PC-9 (cell line): ENCODE results near the gene CCDC170. TPM values are rescaled to one million over a fixed set of nuclear protein-coding genes. Genes with fewer than 3 reads are reported as not detected.

Experiments
- BruUV-seq: library from RNA; stranded (reverse); fragments of 400-500 nt; replicated peaks from 2 replicates; lab custom pipeline; 2021; lab: Mats Ljungman, UMichigan
- CTCF ChIA-PET: fragments of 300-600 bp; sonication (Branson Sonifier 250); formaldehyde crosslinking; loops from one replicate; lab custom pipeline; 2022; ENCODE audit warnings: antibody characterized with exemption; lab: Charles Lee
- POLR2A ChIA-PET: fragments of 300-600 bp; sonication (Branson Sonifier 250); formaldehyde crosslinking; loops from one replicate; lab custom pipeline; 2022; ENCODE audit warnings: antibody characterized with exemption; ENCODE audit not compliant: unreplicated experiment; lab: Charles Lee
- DNase-seq, 2 experiments: peaks; one replicate each; pipeline versions ENCODE4 v3.0.0 to v3.0.0-alpha.2; 2015 to 2022; ENCODE audit warnings: mixed read lengths in 1 of 2
- H2AFZ ChIP-seq: fragments of 200-600 bp; sonication (generic); 2 replicates; pipeline ENCODE4 v1.8.1; 2017; ENCODE audit warnings: antibody characterized with exemption
- H3F3A ChIP-seq: fragments of 200-600 bp; sonication (generic); 2 replicates; pipeline ENCODE4 v1.8.1; 2017; ENCODE audit warnings: antibody characterized with exemption, mild to moderate bottlenecking, low read depth; ENCODE audit not compliant: insufficient read depth
- H3K27ac ChIP-seq: fragments of 200-600 bp; sonication (generic); 2 replicates; pipeline ENCODE4 v1.6.1; 2016; ENCODE audit warnings: mixed run types
- H3K27me3 ChIP-seq: fragments of 200-600 bp; sonication (generic); 2 replicates; pipeline ENCODE4 v1.6.1; 2016; ENCODE audit warnings: low read depth, mixed run types; ENCODE audit not compliant: insufficient read depth
- H3K36me3 ChIP-seq: fragments of 200-600 bp; sonication (generic); 2 replicates; pipeline ENCODE4 v1.6.1; 2016; ENCODE audit warnings: low read depth, mixed run types
- H3K4me1 ChIP-seq: fragments of 200-600 bp; sonication (generic); replicated peaks from 2 replicates; pipeline ENCODE4 v1.6.1; 2016; ENCODE audit warnings: mixed run types; ENCODE audit not compliant: insufficient read depth
- H3K4me2 ChIP-seq: fragments of 200-600 bp; sonication (generic); 2 replicates; pipeline ENCODE4 v1.6.1; 2017; ENCODE audit warnings: mixed run types
- H3K4me3 ChIP-seq: fragments of 200-600 bp; sonication (generic); 2 replicates; pipeline ENCODE4 v1.6.1; 2016; ENCODE audit warnings: mixed run types
- H3K79me2 ChIP-seq: fragments of 200-600 bp; sonication (generic); 2 replicates; pipeline ENCODE4 v1.6.1; 2017; ENCODE audit warnings: low read depth, mixed run types
- H3K9me2 ChIP-seq: fragments of 200-600 bp; sonication (generic); 2 replicates; pipeline ENCODE4 v1.8.1; 2017; ENCODE audit warnings: mild to moderate bottlenecking; ENCODE audit not compliant: insufficient read depth
- H3K9me3 ChIP-seq: fragments of 200-600 bp; sonication (generic); 2 replicates; pipeline ENCODE4 v1.8.1; 2016; ENCODE audit warnings: low read depth; ENCODE audit not compliant: insufficient read depth
- H4K20me1 ChIP-seq: fragments of 200-600 bp; sonication (generic); 2 replicates; pipeline ENCODE4 v1.8.1; 2017; ENCODE audit not compliant: insufficient read depth
- EZH2 ChIP-seq: fragments of 200-600 bp; sonication (generic); IDR thresholded peaks from 2 replicates; pipeline ENCODE4 v1.8.0; 2017; ENCODE audit warnings: antibody characterized with exemption, low read depth
- intact Hi-C: fragments of 100-400 bp; cut with micrococcal nuclease; formaldehyde crosslinking; loops from one replicate; pipeline ENCODE4 v1.10.0; 2022; ENCODE audit not compliant: unreplicated experiment
- total RNA-seq: library from RNA; stranded (reverse); gene quantifications from 2 replicates; pipeline ENCODE4 v1.2.3, GENCODE V29; 2021
- TF ChIP-seq, protein P1 (sequence below): fragments of 200-600 bp; sonication (generic); conservative IDR thresholded peaks from 2 replicates; pipeline ENCODE4 v1.6.1; 2017; ENCODE audit warnings: mixed run types, antibody characterized with exemption, mild to moderate bottlenecking, moderate library complexity

Gene CCDC170
- total RNA-seq, 1 experiment from 2014 or later: 1.6 TPM

DNA sequence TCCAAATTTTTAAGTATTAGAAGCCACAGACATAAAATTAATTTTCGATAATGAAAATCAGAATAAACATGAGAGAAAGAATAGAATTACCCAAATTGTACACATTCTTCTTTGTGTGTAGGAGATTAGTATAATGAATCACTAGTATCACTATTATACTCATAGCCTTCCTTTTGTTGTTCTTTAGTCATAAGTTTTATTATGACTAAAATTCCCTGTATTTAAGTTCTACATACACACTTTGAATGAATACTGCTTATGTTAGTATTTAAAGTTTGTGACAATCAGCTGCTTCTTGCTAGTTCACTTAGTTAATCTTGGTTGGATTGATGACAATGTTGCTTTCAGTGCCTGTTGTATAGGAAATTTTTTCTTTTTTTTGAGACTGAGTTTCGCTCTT, 72.7 kb downstream of the CCDC170 start:
- no peak overlapping the region for H3K27ac ChIP-seq
- no TSS peak for BruUV-seq
- intact Hi-C loops: no loop called here
- ChIA-PET CTCF (no interaction called here), POLR2A (no interaction called here)
- H3K4me1 ChIP-seq: no peaks in the 10 kb centered on the region
- no peaks in the 10 kb centered on the region for H3F3A ChIP-seq
- H3K79me2 ChIP-seq: no peaks in the 10 kb centered on the region
- TF ChIP-seq EZH2: no peak
- TF ChIP-seq, protein P1, sequence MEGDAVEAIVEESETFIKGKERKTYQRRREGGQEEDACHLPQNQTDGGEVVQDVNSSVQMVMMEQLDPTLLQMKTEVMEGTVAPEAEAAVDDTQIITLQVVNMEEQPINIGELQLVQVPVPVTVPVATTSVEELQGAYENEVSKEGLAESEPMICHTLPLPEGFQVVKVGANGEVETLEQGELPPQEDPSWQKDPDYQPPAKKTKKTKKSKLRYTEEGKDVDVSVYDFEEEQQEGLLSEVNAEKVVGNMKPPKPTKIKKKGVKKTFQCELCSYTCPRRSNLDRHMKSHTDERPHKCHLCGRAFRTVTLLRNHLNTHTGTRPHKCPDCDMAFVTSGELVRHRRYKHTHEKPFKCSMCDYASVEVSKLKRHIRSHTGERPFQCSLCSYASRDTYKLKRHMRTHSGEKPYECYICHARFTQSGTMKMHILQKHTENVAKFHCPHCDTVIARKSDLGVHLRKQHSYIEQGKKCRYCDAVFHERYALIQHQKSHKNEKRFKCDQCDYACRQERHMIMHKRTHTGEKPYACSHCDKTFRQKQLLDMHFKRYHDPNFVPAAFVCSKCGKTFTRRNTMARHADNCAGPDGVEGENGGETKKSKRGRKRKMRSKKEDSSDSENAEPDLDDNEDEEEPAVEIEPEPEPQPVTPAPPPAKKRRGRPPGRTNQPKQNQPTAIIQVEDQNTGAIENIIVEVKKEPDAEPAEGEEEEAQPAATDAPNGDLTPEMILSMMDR: no peak
- no peaks in the 10 kb centered on the region for H3K27me3 ChIP-seq
- H3K4me2 ChIP-seq: no peak overlapping the region
- H3K9me2 ChIP-seq: no peaks in the 10 kb centered on the region
- no peak overlapping the region for H3K4me3 ChIP-seq
- DNase-seq: no peak
- 0 out of 2 replicates have a peak, but pooled peaks cover 4% of the 10 kb centered on the region for H3K9me3 ChIP-seq
- H2AFZ ChIP-seq: no peak overlapping the region
- no peaks in the 10 kb centered on the region for H3K36me3 ChIP-seq
- no peaks in the 10 kb centered on the region for H4K20me1 ChIP-seq

DNA sequence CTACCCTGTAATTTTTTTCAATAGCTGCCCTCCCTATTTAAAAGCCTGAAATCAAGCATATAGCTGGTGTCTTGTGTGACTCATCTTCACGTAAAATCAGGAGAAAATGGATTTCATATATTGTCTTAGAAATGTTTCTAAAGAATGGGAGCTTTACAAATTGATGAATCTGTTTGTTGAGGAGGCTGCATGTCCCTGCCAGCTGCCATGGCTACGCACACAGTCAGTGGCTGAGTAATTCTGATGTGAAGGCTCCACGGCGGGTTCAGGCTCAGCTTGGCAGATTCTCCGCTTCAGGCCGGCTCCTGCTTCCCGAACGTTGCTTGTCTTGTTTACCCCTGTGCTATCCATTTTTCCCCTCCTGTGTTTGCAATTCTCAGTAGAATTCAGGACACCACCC, 82.8 kb downstream of the CCDC170 start:
- Histone ChIP-seq H3K27me3 (no peaks in the 10 kb centered on the region), H3K79me2 (no peaks in the 10 kb centered on the region), H3K27ac (no peak overlapping the region), H3K4me2 (no peak overlapping the region), H3K4me3 (no peak overlapping the region), H2AFZ (no peak overlapping the region), H3F3A (no peaks in the 10 kb centered on the region), H4K20me1 (no peaks in the 10 kb centered on the region), H3K9me2 (no peaks in the 10 kb centered on the region), H3K36me3 (no peaks in the 10 kb centered on the region), H3K4me1 (no peaks in the 10 kb centered on the region), H3K9me3 (no peaks in the 10 kb centered on the region)
- DNase-seq: no peak
- intact Hi-C loops: no loop called here
- ChIA-PET POLR2A (no interaction called here), CTCF (no interaction called here)
- TF ChIP-seq, protein P1: no peak
- TF ChIP-seq EZH2: no peak
- BruUV-seq: no TSS peak

DNA sequence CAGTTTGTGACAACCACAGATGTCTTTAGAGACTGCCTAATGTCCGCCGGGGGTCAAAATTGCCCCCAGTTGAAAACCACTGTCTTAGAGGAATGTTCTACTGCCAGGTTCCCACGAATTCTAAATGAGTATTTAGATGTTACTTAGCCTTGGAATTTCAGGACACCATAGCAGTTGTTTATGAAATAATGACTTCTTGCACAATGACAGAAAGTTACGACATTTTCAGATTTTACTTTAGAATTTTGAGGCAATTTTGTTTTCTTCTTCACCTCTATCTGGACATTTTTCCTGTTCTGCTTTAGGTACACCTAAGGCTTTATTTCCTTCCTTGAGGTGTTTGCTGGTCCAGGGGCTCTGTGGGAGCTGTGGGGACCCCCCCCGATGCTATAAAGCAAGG, 83.4 kb downstream of the CCDC170 start:
- no peaks in the 10 kb centered on the region for H3K36me3 ChIP-seq
- ChIA-PET CTCF (no interaction called here), POLR2A (no interaction called here)
- H3K4me1 ChIP-seq: no peaks in the 10 kb centered on the region
- H4K20me1 ChIP-seq: no peaks in the 10 kb centered on the region
- no peak overlapping the region for H2AFZ ChIP-seq
- DNase-seq: no peak
- no peaks in the 10 kb centered on the region for H3K9me3 ChIP-seq
- no peak overlapping the region for H3K4me2 ChIP-seq
- intact Hi-C loops: no loop called here
- no peak overlapping the region for H3K4me3 ChIP-seq
- no peaks in the 10 kb centered on the region for H3K9me2 ChIP-seq
- no peak overlapping the region for H3K27ac ChIP-seq
- H3K27me3 ChIP-seq: no peaks in the 10 kb centered on the region
- no peaks in the 10 kb centered on the region for H3F3A ChIP-seq
- no TSS peak for BruUV-seq
- no peak for TF ChIP-seq EZH2
- TF ChIP-seq, protein P1: no peak
- H3K79me2 ChIP-seq: no peaks in the 10 kb centered on the region
